CD4-positive, alpha-beta T cell treated with Interleukin-15 for 1 hour (primary cell): ENCODE measurements around the gene CHD9.
"Not testable (repeated sequence)": the region's sequence is repeated elsewhere in the genome, so short reads cannot be mapped to it uniquely, and the experiment has no call there.

Experiments
- DNase-seq: peaks from one replicate; pipeline ENCODE4 v3.0.0-alpha.2; 2020

Gene CHD9

DNA sequence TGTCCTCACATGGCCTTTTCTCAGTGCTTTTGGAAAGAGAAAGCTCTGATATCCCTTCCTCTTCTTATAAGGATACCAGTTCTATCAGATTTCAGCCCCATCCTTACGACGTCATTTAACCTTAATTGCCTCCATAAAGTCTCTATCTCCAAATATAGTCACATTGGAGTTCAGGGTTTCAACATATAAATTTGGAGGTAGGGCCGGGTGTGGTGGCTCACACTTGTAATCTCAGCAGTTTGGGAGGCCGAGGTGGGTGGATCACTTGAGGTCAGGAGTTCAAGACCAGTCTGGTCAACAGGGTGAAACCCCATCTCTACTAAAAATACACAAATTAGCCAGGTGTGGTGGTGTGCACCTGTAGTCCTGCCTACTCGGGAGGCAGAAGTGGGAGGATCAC is 7.3 kb upstream of the CHD9 start:
- not testable (repeated sequence) for DNase-seq

DNA sequence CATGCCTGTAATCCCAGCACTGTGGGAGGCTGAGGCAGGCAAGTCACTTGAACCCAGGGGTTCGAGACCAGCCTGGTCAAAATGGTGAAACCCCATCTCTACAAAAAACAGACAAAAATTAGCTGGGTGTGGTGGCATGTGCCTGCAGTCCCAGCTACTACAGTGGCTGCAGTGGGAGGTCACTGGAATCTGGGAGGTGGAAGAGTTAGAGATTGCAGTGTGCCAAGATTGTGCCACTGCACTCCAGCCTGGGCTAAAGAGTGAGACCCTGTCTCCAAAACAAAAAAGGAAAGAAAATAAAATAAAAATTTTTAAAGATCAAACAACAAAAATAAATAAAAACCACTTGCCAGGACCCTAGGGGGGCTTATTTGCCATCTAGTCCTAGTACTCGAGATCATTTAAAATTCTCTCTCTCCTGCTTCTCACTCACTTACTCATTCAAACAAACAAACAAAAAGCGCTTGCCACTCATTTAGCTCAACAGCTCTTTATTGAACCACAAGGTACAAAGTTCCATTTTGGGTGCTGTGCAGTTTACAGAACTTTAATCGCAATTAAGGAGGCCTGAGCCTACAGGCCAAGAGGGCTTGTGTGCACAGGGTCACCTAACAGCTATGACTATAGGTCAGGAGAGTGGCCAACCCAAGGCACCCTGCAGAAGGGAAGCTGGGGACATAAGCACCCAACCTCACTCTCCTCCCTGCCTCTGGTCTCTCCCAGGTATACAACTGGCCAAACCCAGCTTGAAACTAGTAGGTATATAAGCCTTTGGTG is 6.5 kb upstream of the CHD9 start:
- no peak for DNase-seq

DNA sequence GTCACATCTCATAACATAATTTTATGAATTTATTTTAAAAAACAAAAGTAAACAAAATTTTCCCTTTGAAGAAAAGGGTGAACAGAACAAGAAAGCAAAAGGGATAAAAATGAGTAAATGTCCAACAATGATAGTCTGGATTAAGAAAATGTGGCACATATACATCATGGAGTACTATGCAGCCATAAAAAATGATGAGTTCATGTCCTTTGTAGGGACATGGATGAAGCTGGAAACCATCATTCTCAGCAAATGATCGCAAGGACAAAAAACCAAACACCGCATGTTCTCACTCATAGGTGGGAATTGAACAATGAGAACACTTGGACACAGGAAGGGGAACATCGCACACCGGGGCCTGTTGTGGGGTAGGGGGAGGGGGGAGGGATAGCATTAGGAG is 3.5 kb upstream of the CHD9 start:
- DNase-seq = not testable (repeated sequence)

DNA sequence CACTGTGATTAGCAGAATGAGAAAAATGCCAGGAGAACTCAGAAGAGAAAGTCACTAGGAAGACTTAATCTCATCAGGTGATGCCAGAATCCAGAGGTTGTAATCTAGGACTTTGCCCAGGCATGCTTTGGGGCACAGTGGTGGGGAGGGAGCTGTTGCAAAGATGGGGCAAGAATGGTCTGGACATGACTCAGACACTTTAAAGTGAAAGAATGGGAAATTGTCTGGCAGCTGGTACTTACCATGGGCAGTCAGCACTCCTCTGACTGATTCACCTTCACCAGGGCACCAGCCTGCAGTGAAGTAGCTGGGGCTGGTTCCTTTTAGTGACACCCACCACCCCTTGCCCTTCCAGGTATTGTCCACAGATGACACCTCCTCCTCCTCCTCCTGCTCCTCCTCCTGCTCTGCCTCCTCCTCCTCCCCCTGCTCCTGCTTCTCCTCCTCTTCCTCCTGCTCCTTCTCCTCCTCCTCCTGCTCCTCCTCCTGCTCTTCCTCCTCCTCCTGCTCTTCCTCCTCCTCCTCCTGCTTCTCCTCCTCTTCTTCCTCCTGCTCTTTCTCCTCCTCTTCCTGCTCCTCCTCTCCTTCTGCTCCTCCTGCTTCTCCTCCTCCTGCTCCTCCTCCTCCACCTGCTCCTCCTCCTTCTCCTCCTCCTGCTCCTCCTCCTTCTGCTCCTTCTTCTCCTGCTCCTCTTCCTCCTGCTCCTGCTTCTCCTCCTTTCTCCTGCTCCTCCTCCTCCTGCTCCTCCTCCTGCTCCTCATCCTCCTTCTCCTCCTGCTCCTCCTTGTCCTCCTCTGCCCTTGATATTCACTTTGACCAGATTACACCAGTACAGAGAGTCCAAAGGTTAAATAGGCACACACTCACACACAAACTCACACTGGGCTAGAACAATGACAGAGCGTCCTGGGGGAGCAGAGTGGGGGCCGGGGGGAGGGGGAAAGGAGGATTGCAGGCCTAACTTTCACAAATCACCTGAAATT is 2.0 kb upstream of the CHD9 start, which contains the start of gene CHD9NB:
Gene CHD9NB (minus strand): TSS at position 379 of the 983 bp plus-strand sequence. CDS start 8,739 bp downstream, outside the sequence.
- no peak for DNase-seq

DNA sequence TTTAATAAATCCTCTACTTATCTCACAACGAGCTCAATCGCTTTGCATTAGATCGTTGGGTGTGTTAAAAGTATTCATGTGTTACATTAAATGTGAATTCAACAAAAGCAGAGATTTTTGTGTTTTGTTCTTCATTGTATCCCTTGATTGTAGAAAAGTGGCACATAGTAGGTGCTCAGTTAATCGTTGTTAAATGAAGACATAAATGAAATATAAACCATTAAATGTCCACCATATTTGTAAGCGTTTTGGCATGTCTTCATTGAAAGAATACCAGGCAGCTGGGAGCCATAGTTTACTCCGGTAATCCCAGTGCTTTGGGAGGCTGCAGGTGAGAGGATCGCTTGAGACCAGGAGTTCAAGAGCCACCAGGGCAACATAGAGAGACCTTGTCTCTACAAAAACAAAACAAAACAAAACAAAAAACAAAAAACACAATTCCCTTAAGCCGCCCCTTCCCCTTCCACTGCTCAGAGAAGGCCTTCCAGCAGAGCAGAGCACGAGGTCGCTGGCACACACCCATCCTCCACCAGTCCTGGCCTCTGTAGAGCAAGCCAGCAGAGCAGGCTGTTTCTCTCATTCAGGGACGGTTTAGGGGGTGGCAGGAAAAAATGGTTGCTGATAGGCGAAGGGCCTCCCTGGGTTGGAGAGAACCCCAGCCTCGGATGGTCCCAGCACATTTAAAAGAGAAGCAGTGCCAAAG is 673 bp upstream of the CHD9 start:
- no peak for DNase-seq

DNA sequence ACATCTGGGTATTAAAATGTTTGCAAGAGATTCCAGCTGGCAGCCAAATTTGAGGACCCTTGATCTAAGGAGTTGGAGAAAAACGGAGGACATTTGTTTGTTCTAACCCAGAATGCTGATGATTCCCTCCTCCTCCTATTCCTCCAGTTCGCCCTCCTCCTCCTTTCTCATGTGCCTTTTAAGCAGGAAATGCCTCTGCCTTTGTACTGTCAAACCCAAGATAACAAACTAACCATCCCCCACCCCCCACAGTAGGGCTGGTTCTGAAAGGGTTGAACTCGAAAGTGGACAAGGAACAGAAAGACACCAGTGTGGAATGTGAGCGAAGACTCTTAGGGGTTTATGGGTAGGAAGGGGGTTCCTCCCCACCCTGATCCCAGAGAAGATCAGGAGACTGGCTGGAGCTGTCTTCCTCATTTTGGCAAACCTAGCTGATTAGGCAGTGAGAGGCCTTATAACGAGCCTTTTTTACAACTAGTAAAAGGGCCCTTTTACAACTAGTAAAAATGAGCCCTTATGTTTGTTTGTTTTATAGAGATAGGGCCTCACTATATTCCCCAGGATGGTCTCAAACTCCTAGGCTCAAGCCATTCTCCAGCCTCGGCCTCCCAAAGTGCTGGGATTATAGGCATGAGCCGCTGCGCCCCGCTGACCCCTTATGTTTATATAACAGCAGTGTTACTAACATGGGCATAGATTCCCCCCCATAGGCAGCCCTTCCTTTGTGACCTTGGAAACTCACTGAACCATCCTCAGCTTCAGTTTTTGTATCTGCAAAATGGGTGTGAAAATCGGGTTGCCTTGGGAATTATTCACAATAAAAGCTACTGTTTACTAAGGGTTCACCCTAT is 975 bp downstream of the CHD9 start:
- no peak for DNase-seq

DNA sequence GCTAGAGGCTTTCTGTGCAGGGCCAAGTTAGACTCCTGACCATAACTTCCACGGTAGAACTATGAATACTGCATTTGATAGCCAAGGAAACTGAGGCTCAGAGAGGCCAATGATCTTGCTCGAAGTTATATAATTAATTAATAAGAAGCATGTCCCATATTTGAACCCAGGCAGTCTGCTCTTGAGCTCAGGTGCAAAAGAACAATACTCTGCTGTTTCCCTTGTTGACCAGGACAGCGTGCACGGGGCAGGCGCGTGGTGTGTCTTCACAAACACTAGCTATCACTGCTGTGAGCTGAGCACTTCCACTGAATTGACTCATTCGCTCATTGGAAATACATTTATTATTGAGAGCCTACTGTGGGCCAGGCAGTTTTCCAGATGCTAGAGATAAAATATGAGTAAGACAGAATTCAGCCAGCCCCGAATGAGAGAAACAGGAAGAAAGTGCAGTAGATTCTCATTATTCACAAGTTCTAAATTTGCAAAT is 1.6 kb downstream of the CHD9 start:
- DNase-seq = no peak

DNA sequence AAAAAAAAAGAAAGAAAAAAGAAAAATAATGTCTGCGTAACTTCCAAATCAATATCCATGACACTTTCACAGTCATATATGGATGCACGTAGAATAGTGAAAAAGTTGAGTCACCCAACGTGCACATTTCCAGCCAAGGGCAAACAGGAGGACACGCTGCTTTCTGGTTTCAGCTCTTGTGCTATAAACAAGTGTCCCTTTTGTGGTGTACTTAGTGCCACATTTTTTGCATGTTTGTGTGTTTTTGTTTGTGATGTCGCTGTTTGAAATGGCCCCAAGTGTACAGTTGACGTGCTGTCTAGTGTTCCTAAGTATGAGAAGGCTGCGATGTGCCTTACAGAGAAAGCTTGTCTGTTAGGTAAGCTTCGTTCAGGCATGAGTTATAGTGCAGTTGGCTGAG is 2.9 kb downstream of the CHD9 start:
- DNase-seq = no peak

DNA sequence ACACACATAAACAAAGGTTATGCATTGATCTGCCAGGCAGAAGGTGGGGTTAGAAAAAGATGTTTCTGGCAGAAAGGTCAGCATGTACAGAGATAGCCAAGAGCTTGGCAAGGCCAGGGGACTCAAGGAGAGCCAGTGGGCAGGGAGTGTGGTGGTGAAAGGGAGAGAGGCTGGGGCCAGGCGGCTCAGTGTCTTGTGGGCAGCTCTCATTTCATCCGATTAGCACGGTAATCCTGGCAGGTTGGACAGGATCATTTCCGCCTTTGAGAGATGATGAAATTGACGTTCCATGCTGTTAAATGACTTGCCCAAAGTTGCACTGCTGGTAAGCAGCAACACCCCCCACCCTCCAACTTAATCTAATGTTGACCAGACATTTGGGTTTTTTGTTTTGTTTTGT is 3.6 kb downstream of the CHD9 start:
- DNase-seq = no peak

DNA sequence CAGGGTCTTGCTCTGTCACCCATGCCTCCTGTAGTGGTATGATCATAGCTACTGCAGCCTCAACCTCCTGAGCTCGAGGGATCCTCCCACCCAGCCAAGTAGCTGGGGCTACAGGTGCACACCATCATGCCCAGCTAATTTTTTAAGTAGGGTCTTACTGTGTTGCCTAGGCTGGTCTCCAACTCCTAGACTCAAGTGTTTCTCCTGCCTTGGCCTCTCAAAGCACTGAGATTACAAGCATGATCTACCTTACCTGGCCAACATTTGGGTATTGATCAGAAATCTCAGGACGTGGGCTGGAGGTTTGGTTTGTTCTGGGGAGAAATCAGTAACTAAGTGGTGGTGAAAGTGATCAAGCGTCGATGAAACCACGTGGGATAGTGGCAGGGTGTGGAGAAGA is 4.1 kb downstream of the CHD9 start:
- DNase-seq = no peak

DNA sequence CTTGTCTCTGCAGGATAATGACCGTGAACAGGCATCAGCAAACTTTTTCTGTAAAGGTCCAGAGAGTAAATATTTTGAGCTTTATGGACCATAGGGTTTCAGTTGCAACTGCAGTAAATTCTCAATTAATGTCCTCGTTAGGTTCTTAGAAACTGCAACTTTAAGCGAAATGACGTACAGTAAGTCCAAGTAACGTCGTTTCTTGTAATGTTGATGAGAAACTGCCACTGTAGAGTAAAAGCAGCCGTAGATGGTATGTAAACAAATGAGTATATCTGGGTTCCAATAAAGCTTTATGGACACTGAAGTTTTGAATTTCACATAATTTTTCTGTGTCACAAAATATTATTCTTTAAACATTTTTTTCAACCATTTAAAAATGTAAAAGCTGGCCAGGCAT is 4.9 kb downstream of the CHD9 start:
- no peak for DNase-seq

DNA sequence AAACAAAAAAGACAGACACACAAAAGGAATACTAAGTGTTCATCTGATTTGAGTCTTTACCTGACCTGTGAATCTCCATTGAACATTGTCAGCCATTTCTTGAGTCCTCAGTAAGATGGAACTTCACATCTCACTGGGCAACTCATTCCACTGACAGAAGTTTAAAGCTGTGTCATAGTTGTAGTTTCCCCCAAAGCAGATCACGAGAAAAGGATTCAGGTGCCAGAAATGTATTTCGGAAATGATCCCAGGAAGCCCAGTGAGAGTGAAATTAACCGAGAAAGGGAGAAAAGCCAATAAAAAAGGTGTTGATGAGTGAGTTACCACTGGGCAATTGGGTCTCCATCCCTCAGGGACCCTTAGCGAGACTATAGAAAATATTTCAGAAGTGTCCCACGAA is 6.5 kb downstream of the CHD9 start:
- DNase-seq = no peak

DNA sequence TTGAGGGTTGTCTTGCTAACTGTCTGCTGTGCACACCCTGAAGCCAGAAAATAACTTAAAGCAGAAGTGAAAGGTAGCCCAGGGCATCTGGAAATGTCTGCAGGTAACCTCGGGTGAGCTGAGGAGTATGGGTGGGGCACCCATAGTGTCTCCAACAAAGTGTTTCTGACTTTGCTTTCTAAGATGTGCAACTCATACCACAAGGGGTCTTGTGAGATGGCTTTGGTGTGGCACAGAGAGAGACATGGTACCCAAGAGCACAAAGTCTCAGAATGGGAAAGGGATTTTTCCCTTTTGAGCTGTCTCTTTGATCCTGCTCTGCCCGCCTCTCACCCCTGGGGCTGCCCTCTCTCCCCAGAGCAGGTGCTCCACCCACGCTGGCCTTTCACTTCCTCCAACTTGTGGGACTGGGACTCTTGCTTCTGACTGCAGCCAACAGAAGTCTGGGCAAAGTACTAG is 6.9 kb downstream of the CHD9 start:
- DNase-seq = peak; percentile 57

DNA sequence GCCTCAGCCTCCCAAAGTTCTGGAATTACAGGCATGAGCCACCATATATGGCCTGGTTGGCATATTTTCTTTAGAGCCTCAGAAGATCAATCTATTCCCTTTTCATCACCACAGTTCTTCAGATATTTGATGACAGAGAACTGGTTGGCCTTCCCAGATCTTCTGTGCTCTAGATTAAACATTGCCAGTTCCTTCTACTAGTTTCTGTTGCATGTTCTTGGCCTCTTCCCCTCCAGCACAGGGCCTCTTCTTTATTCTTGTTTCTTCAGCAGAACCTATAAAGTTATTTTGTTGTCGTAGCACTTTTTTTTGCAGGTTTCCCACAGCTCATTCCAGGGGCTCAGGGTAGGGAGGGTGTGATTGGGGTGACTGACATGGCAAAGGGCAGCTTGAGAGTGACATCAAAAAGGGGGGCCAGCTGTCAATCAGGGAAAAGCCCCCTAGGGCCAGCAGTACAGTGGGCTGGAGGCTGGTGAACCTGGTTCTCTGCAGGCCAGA is 9.3 kb downstream of the CHD9 start:
- DNase-seq = no peak

DNA sequence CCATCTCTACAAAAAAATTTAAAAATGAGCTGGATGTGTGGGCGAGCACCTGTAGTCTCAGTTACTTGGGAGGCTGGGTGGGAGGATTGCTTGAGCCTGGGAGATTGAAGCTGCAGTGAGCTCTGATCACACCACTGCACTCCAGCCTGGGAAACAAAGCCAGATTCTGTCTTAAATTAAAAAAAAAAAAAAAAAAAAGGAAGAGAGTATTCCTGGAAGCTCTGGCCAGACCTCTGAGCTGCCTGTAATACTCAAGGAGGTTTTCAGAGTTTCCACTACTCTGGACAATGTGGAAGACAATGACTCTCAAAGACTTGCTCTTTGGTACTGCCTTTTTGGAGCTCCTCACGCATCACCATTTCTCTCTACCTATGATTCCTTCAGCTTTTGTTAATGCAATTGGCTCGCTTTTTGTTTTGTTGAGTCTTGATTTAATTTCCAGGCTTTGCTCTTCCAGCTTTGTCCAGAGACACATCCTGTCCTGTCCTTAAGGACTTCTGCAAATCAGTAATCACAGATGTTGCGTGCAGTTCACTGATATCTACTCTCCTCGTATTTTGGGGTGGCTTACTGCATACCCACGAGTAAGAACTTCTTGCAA is 10.8 kb downstream of the CHD9 start:
- no peak for DNase-seq

DNA sequence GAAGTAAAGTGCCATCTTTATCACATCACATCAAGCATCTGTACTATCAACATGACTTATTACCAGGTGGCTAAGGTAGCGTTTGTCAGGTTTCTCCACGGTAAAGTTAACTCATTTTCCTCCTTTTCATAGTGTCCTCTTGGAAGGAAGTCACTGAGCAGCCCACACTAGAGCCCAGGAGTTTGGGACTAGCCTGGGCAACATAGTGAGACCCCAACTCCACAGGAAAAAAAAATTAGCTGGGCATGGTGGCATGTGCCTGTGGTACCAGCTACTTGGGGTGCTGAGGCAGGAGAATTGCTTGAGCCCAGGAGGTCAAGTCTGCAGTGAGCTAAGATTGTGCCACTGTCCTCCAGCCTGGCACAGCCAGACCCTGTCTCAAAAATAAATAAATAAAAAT is 12.9 kb downstream of the CHD9 start:
- no peak for DNase-seq

DNA sequence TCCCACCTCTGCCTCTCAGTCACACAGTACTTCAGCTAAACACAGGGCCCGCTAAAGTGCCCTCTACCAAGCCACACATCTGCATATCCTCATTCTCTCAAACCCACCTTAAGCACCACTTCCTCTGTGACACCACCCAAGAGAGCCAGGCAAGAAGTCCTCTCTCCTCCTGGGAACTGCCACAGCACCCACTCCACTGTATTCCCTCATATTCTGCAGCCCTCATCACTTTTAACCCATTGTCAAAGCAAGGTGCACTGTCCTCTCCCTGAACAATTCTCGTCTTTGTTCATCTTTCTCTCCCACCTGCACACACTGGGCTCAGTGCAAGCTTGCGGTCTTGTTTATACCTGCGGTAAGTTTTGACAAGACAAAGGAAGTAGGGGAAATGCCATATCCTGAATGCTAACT is 13.6 kb downstream of the CHD9 start:
- no peak for DNase-seq

DNA sequence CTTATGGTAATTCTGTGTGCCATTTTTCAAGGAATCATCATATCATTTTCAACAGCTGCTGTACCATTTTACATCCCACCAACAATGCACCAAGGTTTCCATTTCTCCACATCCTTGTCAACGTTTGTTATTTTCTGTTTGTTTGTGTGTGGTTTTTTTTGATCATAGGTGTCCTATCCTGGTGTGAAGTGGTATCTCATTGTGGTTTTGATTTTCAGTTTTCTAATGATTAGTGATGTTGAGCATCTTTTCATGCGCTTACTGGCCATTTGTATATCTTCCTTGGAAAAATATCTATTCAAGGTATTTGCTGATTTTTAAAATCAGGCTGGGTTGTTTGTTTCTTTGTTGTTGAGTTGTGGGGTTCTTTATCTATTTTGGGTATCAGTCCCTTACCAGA is 15.0 kb downstream of the CHD9 start:
- no peak for DNase-seq

DNA sequence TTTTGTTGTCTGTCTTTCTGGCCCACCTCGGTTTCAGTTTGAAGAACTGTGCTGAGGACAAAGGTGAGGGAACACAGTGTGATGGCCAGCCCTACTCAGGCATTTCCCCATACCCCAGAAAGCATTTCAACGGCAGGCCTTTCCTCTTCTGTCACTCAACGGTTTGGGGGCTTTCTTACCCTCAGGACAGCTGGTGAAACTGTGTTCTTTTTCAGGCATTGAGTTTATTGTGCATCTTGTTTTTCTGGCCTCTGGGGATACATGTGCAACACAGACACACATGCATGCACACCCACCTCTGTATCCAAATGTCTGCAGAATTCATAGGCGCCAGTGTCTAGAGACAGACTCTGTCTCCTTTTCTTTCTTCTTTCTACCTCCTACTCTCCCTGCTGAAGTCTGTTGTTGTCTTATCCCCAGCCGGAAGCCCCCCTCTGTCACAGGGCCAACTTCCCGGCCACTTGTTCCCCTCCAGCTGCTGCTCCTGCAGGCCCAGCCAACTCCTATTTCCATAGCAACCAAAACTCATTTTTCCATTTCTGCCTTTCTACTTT is 17.0 kb downstream of the CHD9 start:
- DNase-seq = no peak

DNA sequence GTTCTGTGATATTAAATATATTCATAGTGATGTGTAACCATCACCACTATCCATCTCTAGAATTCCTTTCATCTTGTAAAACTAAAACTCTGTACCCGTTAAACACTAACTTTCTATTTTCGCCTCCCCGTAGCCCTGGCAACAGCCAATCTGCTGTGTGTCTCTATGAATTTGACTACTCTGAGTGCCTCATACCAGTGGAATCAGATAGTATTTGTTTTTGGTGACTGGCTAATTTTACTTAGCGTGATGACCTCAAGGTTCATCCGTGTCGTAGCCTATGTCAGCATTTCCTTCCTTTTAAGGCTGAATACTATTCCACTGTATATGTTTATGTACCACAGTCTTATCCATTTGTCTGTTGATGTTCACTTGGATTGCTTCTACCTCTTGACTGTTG is 18.2 kb downstream of the CHD9 start:
- DNase-seq = no peak

DNA sequence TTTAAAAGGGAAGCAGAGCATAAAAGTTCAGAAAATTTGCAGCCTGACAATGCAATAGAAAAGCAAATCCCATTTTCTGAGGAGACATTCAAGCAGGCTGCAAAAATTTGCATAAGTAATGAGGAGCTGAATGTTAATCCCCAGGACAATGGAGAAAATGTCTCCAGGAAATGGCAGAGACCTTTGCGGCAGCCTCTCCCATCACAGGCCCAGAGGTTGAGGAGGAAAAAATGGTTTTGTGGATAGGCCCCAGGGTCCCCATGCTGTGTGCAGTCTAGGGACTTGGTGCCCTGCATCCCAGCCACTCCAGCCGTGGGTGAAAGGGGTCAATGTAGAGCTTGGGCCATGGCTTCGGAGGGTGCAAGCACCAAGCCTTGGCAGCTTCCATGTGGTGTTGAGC is 19.5 kb downstream of the CHD9 start:
- DNase-seq = not testable (repeated sequence)
